CD4-positive, alpha-beta T cell treated with Interleukin-4 for 4 hours (primary cell): ENCODE results near the gene NME5.
A peak's percentile ranks its signal among the peaks of the same experiment; 100 is the strongest.
"Not testable (repeated sequence)": the region's sequence is repeated elsewhere in the genome, so short reads cannot be mapped to it uniquely, and the experiment has no call there.

ENCODE experiments used
- DNase-seq: peaks from one replicate; pipeline ENCODE4 v3.0.0-alpha.2; 2020

Gene NME5, protein sequence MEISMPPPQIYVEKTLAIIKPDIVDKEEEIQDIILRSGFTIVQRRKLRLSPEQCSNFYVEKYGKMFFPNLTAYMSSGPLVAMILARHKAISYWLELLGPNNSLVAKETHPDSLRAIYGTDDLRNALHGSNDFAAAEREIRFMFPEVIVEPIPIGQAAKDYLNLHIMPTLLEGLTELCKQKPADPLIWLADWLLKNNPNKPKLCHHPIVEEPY

DNA sequence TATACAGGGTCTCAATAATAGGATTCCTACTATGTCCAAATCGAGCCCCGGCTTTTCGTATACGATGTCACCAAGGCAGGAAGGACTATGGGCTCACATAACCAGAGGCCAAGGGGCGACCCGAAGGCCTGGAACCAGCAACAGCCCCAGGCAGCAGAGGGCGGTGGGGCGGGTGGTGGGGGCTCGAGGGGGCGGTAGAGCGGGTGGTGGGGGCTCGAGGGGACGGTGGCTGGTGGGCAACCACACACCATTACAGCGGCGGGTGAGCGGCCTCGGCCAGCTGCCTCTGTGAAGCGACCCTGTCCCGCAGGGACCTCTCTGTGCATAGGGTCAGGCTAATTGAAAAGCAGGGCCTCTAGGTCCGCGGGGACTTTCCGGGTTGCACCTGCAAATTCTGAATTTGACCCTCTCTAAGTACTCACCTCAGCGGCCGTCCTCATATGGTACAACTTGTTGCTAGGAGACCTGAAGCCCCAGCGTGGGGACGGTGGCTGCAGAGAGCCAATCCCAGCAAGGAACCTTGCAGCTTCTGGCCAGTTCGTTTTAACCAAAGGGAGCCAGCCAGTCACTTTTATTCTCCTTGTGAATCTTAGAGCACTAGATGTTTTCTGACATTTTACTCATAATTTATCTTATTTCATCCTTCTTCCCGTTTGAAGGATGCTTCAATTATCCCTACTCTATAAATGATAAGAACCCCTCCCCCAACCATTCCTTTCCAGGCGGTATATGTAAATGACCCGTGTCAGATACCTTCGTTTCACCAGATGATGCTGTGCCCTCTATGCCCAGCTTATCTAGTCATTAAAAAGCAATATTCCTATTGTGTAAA is at the start of gene NME5:
TSS of gene NME5 (minus strand) at position 480 of the 832 bp plus-strand sequence. CDS start 648 bp downstream, outside the sequence.
- DNase-seq: no peak

DNA sequence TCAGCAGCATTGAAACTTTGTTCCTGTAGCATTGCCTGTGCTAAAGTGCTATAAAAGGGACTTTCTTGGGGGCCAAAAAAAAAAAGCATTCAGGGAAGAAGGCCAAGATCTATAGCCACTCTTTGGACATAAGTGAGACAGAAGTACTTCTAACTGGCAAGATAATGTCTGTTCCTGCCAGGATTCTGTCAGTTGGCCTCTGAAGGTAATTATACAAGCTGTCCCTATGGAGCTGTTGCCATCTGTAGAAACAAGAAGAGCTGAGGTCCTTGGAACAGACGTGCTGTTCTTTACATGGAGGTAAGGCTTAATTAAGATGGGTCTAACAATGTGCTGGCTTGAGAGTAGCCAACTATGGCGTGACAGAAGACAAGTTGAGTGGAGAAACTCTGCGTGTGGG is 49.4 kb upstream of the NME5 start:
- DNase-seq: no peak

DNA sequence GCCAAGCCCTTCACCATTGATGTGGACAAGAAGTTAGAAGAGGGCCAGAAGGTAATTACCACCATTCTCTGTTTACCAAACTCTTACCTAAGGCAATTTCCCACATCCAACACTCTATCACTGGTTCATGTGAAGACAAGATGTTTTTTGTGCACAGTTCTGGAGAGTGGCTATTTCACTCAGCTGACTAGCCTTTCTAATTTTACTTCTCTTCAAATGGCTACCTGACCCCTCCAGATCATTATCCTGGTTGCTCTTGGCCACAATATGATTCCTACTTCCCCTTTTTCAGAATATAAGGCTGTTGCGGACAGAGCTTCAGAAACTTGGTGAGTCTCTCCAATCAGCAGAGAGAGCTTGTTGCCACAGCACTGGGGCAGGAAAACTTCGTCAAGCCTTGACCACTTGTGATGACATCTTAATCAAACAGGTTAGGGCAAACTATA is 46.8 kb upstream of the NME5 start:
- no peak for DNase-seq

DNA sequence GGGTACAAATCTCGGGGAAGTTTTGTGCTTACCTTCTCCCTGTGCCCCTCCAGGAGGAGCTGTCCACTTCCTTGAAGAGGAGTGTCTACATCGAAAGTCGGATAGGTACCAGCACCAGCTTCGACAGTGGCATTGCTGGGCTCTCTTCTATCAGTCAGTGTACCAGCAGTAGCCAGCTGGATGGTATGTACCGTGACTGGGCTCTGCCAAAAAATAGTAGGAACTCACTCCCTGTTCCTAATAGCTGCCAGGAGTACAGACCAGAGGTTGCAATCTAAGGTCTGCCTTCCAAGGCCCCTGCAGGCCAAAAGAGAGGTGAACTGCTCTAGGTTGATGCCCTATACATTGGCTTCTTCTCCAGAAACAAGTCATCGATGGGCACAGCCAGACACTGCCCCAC is 43.6 kb upstream of the NME5 start:
- no peak for DNase-seq

DNA sequence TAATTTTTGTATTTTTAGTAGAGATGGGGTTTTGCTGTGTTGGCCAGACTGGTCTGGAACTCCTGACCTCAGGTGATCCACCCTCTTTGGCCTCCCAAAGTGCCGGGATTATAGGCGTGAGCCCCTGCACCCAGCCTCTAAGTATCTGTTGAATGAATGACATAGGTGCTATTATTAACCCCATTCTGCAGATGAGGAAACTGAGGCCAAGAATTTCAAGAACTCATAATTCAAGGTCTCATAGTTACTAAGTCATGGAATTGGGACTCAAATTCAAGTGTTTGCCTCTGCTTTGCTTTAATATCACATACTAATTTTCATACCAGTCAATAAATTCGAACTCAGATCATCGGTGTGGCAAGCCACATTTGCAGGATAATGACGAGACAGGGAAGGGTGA is 41.6 kb upstream of the NME5 start:
- no peak for DNase-seq

DNA sequence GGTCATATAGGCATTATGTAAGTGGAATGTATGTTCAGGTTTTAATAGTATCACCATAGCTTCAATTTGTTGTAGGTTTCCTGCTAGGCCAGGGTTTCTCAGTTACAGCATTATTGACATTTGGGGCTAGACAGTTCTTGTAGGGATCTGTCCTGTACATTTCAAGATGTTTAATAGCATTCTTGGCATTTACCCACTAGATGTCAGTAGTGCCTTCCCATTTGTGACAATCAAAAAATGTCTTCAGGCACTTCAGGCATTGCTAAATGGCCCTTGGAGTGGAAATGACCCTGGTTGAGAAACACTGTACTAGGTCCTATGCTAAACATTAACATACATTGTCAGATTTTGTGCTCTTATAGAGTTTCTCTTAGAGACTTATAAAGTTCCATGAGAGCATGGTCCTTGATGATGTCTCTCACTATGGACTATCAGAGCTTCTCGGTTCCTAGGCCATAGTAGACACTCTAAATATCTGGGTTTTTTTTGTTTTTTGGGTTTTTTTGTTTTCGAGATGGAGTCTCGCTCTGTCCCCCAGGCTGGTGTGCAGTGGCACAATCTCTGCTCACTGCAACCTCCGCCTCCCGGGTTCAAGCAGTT is 41.1 kb upstream of the NME5 start:
- DNase-seq: peak; percentile 48

DNA sequence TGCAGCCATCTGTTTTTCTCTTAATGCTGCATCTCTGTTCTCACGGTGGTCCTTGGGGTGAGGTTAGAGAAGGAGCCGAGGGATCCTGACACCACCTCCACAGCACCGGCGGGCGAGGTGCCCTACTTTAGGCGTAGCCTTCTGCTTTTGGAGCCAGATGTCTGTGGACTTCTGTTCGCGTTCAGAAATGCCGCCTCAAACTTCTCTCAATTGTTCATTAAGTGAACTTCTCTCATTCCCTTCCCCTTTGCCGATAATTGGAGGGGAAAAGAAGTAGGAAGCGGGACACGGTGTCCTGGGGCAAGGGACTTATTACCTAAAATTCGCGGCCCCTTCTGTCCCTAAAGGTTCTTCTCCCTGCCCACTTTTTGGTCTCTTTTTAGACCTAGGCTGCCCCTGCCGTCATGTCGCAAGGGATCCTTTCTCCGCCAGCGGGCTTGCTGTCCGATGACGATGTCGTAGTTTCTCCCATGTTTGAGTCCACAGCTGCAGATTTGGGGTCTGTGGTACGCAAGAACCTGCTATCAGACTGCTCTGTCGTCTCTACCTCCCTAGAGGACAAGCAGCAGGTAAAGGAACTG is 40.1 kb upstream of the NME5 start:
- no peak for DNase-seq

DNA sequence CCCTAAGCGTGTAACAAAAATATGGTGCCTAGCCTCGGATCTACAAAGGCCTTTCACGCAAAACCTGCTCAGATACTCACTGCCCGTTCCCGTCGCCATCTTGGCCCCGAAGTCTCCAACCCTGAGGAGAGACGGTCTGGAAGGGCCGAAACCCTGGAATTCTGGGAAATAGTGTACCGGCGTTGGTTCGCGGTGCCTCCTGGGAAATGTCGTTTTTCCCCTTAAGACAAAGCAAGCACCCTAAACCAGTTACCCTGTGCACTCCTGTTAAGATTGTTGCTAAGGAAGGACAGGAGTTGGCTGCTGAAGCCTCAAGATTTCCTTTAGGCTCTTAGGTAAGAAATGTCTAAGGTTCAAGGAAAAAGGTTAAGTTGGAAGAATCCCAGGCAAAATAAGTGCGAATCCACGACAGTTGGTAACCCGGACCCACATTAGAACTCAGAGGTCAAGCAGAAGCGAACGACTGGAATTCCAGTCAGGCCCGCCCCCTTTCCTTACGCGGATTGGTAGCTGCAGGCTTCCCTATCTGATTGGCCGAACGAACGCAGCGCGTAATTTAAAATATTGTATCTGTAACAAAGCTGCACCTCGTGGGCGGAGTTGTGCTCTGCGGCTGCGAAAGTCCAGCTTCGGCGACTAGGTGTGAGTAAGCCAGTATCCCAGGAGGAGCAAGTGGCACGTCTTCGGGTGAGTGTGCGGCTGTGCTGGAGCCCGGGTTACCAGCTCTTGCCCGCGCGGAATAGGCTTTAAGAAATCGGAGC is 39.5 kb upstream of the NME5 start, which contains the start of the genes BRD8 and KIF20A:
TSS of gene BRD8 (minus strand) at position 115 of the 761 bp plus-strand sequence. CDS start at position 99, 16 bp downstream.
TSS of gene KIF20A (plus strand) at position 597 of the 761 bp plus-strand sequence. CDS start 569 bp downstream, outside the sequence.
- DNase-seq: peak; percentile 93

DNA sequence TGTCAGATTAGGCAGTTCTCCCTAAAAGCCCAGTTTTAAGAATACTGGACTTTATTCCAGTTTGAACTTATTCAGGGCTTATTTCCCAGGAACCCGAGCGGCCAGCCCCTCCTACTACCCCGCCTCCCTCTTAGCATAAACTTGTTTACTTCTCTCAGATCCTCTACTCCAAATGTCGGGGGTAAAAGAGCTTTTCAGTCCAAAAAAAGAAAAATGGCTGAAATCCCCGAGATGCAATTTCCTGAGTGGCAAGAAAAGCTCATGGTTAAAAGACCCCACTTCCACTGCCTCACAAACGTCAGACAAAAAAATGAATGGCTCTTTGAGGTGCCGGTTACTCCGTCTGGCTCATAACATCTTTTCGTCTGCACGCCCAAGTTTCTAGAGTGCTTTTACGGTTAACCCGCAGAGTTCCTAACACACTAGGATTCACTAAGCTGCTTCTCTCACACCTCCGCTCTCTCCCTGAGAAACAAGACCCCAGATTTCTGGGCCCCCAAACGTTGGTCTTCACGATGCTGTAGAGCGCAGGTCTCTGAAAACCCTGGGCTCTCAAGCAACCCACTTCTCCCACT is 38.8 kb upstream of the NME5 start:
- DNase-seq: peak; percentile 36

DNA sequence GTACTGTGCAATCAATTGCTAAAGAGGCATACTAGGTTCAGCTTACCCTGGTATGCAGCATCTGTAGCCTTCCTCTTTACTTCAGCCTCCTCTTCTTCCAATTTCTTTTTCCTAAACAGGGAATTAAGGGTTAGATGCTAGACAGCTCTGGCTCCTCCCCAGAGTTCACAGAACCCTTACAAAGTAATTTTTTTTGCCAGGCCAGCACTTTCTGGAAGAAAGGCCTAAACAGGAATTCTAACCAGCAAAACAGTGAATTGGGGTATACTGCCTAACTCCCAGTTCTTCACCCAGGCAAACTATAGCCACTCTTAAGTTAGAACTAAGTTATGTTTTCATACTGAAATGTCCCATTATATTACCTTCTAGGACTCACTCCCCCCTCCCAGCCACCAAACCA is 31.1 kb upstream of the NME5 start:
- no peak for DNase-seq

DNA sequence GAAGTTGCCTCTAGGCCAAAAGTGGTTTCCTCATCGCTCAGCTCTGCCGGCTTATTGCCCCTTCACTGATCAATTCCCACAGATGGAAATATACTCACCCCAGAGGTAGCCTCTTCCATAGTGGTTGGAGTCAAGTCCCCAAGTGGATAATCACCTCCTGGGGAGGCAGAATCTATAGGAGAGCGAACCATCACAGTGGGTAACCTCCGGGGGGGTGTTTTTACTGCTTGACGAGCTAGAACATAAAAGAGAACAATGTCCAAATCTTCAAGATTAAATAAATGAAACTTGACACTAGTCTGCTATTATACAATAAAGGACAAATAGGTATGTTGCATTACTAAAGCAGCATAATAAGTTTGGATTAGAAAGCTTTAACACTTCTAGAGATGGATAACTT is 29.9 kb upstream of the NME5 start:
- no peak for DNase-seq

DNA sequence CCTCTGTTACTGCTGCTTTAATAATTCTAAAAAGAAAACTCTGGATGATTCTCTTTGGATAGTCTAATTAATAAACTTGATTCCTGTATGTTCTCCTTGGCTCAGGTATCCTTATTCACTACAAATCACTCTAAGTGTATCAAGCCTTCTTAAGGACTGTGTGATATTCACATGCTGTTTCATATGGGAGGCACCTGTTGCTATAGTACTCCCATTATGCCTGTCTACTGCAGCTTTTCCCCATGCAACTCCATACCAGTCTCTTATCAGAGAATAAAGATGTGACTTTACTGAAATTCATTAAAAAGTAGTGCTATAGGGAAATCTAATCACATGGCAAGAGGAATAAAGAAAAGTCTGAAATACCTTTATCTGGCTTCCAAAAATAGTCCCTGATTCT is 24.5 kb upstream of the NME5 start:
- DNase-seq: no peak

DNA sequence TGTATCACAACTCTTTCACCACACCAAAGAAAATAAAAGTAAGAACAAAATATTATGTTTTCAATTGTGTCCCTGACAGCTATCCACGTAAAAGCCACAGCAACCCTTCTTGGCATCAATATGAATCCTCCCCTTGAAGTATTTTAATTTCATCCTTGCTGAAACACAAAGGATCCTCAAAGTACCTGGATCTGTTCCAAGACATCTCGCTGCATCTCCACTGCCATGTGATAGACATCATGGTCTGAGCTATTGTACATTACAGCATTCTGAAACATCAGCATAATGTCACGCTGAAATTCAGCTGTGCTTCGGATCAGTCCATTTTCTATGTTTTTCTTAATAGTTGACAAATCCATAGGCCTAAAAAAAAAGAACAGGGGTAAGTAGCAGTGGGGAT is 21.5 kb upstream of the NME5 start:
- DNase-seq: no peak

DNA sequence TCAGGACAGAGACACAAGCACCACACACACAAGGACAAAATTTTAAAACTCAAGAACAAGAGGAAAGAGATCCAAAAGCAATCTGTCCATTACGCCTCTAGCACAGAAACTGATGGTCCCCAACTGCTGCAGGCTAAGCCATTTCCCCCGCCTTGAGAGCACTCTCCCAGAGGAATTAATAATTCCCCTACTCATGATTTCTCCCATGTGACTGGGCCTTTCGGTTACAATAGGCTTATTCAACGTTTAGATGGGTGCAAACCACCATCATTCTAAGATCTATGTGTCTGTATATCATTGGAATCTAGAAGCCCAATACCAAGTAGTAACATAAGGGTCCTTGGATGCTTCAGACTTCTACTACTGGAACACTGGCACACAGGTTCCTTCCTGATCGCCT is 20.4 kb upstream of the NME5 start:
- DNase-seq: no peak

DNA sequence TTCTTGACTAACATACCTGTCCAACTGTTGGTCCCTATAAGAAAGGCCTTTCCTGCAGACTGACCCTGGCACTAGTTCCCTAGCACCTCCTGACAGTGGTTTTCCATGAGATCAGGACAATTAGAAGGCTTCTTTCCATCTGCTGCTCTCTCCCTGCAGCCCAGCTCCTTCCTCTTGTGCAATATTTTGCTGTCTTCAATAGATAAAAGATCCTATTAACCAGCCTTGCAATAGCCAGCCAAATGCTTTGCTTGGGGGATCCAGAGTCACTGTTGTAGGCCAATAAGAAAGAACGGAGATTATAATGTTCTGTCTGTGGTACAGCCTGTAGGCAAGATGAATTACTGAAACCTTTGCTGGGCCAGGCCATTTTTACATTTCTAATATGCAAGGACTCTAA is 18.4 kb upstream of the NME5 start:
- DNase-seq: no peak

DNA sequence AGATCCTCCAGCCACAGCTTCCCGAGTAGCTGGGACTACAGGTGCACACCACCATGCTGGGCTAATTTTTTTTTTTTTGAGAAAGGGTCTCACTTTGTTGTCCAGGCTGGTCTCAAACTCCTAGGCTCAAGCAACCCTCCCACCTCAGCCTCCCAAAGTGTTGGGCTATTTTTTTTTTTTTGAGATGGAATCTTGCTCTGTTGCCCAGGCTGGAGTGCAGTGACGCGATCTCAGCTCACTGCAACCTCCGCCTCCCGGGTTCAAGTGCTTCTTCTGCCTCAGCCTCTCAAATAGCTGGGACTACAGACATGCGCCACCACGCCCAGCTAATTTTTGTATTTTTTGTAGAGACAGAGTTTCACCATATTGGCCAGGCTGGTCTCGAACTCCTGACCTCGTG is 16.7 kb upstream of the NME5 start:
- DNase-seq: not testable (repeated sequence)

DNA sequence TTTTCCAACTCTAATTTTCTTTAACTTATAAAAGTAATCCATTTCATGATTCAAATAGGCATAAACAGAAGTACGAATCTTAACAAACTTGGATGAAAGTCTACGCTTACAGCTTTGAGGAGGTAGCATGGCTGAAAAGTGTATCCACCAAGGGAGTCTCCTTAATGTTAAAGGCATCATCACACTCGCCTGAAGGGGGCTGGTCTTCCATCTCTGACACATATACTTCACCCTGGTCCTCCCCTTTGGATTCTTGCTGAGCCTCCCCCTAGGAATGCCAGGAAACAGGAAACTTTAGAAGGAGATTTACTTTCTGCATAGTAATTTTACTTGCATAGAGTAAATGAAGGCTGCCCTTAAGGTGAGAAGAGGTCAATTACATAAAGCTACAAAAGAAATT is 10.3 kb upstream of the NME5 start:
- DNase-seq: no peak

DNA sequence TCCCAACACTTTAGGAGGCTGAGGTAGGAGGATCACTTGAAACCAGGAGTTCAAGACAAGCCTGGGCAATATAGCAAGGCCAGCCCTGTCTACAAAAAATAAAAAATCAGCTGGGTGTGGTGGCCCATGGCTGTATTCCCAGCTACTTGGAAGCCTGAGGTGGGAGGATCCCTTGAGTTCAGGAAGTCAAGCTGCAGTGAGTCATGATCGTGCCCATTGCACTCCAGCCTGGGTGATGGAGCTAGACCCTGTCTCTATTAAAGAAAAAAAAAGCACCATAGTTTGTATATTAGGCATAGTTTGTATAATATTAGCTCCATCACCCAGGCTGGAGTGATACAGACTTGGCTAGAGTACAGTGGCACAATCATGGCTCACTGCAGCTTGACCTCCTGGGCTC is 9.6 kb upstream of the NME5 start:
- no peak for DNase-seq

DNA sequence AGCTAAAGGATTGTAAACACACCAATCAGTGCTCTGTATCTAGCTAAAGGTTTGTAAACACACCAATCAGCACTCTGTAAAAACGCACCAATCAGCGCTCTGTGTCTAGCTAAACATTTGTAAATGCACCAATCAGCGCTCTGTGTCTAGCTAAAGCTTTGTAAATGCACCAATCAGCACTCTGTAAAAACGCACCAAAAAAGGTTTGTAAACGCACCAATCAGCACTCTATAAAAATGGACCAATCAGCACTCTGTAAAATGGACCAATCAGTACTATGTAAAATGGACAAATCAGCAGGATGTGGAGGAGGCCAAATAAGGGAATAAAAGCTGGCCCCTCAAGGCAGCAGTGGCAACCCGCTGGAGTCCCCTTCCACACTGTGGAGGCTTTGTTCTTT is 4.3 kb upstream of the NME5 start:
- DNase-seq: not testable (repeated sequence)

DNA sequence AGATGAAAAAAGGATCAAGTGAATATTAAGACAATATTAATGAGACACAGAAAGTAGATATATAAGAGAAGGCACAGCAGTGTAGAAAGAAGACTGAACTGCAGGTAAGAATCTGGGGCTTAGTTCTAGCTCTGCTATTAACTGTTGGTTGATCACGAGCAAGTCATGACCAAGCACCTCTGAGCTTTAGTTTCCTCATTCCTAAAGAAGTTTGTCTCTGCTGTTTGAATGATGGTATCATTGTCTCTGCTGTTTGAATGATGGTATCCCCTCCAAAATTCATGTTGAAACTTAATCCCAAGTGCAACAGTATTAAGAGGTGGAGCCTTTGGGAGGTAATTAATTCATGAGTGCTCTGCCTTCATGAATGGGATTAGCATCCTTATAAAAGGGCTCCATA is 2.5 kb upstream of the NME5 start:
- DNase-seq: no peak

DNA sequence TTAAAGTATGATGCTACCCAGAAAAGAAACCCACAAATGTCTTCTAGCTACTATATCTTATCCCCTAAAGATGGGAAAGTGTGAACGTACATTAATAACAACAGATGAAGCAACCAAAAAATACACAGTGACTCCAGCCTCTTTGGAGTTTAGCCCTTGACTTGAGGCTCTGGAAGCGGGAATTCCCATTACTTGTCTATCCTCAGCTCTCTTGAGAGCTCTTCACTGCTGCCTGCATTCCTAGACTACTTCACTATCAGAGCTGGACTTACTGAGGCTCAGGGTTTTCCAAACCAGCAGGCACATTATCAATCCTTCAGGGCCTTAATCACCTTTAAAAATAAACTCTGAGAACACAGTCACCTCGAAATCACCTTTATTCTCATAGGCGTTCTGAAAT is 1.0 kb upstream of the NME5 start:
- DNase-seq: no peak

DNA sequence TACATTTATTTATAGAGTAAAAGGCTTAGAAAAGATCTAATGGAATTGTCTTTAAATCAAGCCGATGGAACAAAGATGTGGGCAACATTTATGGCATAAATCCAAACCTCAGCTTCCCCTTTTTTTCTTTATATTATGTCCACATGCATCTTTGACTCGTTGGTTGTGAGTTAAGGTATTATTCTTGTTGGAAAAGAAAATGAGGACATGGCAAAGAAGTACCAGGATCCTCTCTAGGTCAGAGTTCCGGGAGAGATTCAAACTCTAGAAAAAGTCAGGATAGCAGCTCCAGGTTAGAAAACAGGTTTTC is 508 bp upstream of the NME5 start:
- DNase-seq: no peak

DNA sequence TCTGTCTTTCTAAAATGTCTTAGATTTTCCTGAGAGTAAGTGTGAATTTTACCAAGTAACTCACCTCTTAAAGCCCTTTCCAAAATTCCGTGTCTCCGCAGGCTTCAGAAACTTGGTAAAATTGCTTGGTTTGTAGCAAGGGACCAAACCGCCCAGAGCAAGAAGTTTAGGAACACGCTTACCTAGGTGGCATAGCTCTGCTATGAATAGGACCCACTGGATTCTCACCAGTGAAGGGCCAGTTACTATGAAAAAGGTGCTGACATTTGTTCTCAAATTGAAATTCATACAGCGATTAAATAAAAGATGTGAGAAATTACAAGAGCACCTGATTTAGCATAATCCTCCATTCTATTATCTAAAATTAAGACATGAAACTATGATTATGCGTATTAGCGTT is 6.7 kb downstream of the NME5 start:
- no peak for DNase-seq
